Measurements from ENCODE around the gene PDCD1.

DNA sequence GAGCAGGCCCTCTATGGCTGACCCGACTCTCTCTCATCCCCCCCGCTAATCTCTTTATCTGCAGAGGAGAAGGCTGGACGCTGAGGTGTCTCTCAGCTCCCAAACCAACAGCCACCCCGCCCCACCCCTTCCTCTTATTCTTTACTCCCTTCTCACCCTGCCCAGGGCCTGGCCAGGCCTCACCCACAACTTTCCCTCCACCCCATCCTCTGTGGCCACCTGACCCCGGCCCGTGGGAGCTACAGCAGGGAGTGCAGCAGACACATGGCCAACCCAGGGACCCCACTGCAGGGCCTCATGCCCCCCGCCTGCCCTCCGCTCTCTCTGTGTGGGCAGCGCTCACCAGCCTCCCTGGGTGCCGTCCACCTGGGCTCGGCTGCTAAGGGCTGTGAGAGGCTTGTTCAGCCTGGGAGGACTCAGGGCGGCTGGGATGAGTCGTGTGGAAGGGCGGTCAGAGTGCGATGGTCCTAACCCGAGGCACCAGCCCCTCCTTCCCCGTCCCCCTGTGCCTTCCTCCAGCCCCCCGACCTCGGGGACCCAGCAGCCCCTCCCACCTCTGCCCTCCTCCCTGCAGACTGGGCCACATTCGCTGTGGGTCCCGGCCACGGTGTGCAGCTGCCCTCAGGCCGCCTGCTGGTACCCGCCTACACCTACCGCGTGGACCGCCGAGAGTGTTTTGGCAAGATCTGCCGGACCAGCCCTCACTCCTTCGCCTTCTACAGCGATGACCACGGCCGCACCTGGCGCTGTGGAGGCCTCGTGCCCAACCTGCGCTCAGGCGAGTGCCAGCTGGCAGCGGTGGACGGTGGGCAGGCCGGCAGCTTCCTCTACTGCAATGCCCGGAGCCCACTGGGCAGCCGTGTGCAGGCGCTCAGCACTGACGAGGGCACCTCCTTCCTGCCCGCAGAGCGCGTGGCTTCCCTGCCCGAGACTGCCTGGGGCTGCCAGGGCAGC lies 42.9 kb downstream of the PDCD1 start:
- TF ChIP-seq, protein P1, sequence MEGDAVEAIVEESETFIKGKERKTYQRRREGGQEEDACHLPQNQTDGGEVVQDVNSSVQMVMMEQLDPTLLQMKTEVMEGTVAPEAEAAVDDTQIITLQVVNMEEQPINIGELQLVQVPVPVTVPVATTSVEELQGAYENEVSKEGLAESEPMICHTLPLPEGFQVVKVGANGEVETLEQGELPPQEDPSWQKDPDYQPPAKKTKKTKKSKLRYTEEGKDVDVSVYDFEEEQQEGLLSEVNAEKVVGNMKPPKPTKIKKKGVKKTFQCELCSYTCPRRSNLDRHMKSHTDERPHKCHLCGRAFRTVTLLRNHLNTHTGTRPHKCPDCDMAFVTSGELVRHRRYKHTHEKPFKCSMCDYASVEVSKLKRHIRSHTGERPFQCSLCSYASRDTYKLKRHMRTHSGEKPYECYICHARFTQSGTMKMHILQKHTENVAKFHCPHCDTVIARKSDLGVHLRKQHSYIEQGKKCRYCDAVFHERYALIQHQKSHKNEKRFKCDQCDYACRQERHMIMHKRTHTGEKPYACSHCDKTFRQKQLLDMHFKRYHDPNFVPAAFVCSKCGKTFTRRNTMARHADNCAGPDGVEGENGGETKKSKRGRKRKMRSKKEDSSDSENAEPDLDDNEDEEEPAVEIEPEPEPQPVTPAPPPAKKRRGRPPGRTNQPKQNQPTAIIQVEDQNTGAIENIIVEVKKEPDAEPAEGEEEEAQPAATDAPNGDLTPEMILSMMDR (IDR thresholded peaks at IDR 0.05), result no peak
- no peak for TF ChIP-seq POLR2A (IDR thresholded peaks at IDR 0.05)

Measured in thyroid gland (tissue), 4 donors.